ENCODE results near the gene CLSTN2.

Gene CLSTN2

DNA sequence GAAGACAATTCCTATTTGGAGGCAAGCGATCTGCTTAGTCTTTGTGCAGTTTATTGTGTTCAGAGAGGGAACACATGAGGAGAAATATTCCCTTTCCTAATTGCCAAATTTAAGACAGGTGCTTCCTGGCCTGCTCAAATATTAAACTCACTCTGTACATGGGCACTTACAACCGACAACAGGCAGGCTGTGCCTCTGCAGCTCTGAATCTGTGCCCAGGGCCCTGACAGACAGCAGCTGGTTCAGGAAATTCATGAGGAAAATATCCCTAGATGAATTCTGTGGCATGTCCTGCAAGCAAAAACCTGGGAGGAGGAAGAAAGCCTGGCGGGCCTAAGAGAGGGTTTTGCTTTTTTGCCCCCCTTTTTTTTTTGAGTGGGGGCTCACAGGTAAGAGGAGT, 573.6 kb downstream of the CLSTN2 start:
- DNase-seq (ENCODE audit: low spot score): no peak

DNA sequence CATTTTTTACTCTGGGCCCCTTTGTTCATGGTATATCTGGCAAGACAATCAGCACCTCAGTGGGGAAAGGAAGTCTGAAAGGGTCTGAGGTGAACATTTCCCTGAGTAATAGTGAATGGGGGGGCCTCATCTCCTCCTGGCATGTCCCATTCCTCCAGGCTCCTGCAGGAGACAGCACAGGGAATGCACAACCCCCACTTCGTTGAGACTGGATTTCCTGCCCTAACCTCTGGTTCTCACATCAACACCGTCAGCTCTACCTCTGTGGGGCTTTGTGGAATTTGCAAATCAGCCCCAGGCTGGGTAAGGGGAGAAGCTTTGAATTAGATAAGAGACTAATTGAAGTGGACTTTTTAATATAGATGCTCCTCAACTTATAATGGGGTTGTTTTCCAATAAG, 574.5 kb downstream of the CLSTN2 start:
- DNase-seq (ENCODE audit: low spot score): no peak

DNA sequence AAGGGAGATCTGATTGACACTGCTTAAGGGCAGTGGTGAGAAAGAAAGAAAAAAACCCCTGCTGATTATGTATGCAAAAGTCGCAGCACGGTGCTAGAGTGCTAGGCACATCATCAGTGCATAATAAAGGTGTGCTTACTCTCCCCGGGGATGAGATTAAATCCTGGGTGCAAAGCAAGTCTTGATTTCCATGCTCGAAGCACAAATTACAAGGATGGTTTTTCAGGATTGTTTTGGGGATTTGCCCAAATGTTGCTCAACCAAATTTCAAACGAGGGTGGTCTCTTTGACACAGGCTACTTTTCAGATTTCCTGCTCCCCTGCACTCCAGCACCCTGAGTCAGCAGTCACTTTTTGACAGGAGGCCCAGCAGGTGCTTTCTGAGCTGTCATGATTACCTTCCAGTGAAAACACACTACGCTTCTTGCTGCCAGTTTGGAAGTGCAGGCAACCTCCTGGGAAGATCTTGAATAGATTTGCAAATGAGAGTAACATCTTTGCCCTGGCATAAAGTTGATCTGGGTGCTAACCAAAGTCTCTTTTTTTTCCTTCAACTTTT, 575.4 kb downstream of the CLSTN2 start:
- no peak for DNase-seq (ENCODE audit: low spot score)

GRCh38 chr3:140521751-140522445, 586.9 kb downstream of the CLSTN2 start:
- DNase-seq (ENCODE audit: low spot score): no peak

DNA sequence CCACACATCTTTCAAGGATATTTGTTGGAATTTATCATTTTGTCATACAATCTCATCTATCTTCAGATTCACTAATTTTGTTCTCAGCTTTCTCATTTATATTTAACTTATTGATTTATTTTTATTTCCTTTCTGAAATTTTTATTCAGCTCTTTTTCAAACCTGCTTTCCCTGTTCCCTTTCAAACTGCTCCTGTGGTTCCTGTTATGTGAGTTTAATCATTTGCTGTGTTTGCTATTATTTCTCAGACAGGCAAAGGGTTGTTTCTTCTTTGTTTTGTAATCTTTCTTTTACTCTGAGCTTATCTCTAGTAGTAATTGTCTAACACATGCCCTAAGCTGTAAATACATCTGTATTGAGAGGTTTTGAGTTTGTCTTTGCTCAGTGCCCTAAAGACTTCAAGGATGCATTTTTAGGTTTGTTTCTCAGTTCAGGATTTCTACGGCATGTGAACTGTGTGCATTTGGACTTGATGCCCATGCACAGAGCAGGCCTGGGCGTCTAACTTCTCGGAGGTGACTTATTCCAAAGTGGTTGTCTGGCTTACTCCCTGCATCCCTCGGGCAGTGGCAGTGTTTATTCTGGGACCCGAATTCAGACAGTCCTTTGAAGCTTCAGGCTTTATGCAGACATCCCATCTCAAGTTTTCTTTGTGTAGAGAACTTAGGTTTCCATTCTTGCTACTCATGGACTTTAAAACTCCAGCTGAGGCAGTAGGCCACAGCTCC, 587.8 kb downstream of the CLSTN2 start:
- DNase-seq (ENCODE audit: low spot score): no peak

DNA sequence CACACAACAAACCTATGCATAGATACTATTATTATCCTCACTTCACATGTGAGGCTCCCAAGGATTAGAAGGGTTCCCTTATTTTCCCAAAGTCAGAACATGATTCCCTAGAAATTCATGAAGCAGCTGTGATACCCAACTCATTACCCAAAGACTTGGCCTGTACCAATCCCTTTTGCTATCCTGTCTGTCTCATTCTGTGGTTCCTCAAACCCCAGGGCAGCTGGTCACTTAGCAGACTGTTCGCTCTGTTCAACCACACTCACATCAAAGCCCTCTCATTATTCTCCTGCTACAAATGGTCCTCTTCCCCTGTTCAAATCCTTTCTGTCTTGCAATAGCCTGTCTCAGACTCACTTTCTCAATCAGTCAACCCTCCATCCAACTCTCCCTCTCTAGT, 588.6 kb downstream of the CLSTN2 start:
- no peak for DNase-seq (ENCODE audit: low spot score)

- DNase-seq (ENCODE audit: low spot score): no peak
These were observed 592.2 kb downstream of the CLSTN2 start for GRCh38 chr3:140527156-140527555.

DNA sequence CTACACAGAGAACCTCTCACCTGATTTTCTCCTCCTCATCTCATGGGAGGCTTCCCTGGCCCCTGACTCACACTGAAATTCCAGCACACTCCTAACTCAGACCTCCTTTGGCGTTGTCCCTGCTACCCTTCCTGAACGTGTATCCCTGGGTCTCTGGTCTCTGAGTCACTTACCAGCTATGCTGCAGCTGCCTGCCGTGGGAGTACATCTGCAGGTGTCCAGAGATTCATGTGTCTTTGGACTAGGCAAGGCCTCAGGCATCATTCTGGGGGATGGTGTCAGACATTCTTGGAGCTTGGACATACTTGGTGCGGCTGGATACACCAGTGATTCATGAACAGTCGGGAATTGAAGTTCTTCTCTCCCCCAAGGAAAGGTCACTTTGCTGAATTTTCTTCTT, 594.1 kb downstream of the CLSTN2 start:
- no peak for DNase-seq (ENCODE audit: low spot score)

DNA sequence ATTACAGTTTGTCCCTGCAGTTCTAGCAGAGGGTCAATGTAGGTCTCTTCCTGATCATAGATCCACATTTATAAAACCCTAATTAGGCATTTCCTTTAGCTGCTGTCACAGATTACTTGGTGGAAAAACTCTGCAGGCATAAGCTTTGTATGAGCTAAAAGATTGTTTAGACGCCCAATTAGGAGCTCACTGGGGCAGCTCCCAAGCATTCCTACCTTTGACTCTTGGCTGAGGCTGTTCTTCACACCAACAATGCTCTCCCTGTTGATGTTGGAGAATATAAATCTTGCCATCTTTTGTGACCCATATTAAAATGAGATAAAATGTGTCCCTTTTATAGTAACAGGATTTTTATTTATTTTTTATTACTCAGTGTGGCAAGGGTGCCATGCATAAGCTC, 594.6 kb downstream of the CLSTN2 start:
- no peak for DNase-seq (ENCODE audit: low spot score)

DNA sequence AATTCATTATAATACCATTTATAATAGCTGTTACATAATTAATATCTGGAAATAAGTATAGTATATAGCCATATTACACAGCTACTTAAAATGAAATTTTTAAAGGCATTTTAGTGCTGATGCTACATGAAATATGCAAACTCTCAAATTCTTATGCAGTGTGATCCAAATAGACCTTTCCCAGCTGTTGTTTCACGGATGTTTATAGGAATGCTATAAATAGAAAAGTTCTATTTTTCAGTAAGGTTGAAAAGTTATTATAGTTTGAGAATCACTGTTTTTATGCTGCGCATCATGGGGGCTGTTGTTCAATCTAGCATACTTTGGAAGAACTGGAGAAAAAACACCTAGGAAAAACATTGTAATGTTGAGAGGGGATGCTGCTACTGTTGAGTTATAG, 595.1 kb downstream of the CLSTN2 start:
- no peak for DNase-seq (ENCODE audit: low spot score)

- DNase-seq (ENCODE audit: low spot score): no peak
These were observed 595.6 kb downstream of the CLSTN2 start for GRCh38 chr3:140530603-140531002.

DNA sequence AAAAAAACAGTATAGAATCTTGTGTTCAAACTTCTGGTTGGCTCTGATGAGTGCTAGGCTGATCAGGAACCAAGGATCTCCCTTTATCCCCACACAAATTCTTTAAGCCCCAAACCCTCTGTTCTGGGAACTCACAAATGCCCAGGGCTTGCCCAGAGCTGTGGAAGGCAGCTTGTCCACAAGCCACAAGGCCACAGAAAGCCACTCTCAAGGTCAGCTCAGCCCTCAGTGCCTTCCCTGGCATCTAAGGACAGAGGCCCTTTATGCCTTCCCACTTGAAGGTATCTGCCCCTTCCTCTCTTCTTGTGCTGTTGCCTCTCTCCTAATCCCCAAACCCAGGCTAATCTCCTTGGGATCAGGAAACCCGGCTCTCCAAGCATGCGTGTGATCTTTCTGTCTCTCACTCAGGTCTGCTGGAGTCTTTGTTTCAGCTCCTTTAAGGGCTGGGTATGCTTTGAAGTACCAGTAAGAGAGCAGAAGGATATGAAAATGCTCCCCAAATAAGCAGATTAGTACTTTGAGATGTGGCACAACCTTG, 597.9 kb downstream of the CLSTN2 start:
- no peak for DNase-seq (ENCODE audit: low spot score)

- no peak for DNase-seq (ENCODE audit: low spot score)
These were observed 602.1 kb downstream of the CLSTN2 start for GRCh38 chr3:140536926-140537726.

GRCh38 chr3:140537727-140538082, 602.7 kb downstream of the CLSTN2 start:
- no peak for DNase-seq (ENCODE audit: low spot score)

DNA sequence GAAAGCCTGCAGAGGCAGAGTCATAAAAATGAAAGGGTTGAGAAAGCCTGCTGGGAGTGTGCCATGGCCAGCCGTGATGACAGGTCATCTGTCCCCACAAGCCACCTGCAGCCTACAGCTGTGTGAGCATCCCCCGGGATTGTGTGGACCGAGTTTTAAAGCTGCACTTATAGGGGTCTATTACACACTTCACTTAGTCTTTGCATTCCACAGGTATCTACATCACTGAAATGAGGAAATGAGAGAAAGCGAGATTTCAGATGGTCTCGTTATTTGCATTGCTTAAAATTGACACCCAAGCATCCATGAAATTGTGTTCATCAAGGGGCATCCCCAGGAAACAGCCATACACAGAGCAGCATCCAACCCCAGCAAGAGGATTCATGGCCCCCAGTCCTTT, 605.3 kb downstream of the CLSTN2 start:
- no peak for DNase-seq (ENCODE audit: low spot score)

- no peak for DNase-seq (ENCODE audit: low spot score)
These were observed 607.1 kb downstream of the CLSTN2 start for GRCh38 chr3:140541975-140542653.

DNA sequence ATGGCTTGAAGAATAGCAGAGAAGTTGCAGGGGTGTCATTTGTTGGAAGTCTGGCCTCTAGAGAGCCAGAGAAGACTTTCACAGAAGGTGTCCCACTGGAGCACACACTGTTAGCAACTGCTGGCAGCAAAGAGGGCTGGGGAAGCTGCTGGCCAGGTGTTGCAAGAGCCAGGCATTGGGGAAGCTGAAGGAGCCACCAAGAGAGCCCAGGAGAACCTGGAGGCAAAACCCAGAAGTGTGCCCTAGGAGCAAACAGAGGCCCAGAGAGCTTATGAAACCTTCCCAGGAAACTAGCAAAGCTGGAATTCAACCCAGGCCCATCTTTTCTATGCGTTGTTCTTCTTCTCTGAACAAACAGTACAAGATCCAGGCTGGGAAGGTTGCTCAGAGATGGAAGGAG, 610.2 kb downstream of the CLSTN2 start:
- no peak for DNase-seq (ENCODE audit: low spot score)

GRCh38 chr3:140545756-140546155, 610.8 kb downstream of the CLSTN2 start:
- DNase-seq (ENCODE audit: low spot score): no peak

DNA sequence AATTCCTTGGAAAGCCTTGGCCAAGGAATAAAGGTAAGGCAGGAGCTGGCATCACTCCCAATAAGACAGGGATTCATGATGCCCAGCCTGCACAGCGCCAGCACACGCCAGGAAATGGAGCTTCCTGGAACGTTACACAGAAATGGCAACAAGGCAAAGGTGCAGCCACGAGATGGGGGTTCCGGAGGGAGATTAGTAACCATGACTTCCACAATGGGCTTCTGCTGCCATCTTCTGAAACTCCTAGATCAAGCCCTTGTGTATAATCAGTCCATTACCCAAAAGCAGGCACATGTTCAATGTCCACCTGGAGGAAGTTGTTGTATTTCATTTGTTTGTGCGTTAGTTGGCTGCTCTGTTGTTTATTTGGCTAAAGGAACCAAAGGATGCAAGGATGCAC, 611.7 kb downstream of the CLSTN2 start:
- DNase-seq (ENCODE audit: low spot score): no peak

- no peak for DNase-seq (ENCODE audit: low spot score)
These were observed 617.4 kb downstream of the CLSTN2 start for GRCh38 chr3:140552403-140552802.

- no peak for DNase-seq (ENCODE audit: low spot score)
These were observed 617.9 kb downstream of the CLSTN2 start for GRCh38 chr3:140552898-140553297.

DNA sequence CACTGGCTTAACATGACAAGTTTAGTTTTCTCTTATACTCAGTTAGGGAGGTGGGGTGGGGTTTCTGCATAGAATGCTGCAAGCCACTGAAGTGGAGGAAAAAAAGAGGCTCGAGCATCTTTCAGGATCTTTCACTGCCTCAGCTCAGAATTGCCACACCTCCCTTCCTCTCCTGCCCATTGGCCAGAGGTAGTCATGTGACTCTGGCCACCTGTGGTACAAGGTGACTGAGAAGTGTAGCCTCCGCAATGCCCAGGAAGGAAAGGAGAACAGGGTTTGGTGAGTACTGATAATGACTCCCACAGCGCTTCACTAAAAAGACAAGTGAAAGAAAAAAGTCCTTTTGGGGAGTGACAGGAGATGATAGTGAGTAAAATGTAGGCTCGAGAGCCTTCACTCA, 618.6 kb downstream of the CLSTN2 start:
- no peak for DNase-seq (ENCODE audit: low spot score)

Measured in CD4-positive, alpha-beta T cell treated with Interleukin-6 at 100 ng/mL for 8 hours (primary cell).